ENCODE results near the gene KCNMA1. TPM values are rescaled to one million over a fixed set of nuclear protein-coding genes. Genes with fewer than 3 reads are reported as not detected.

Gene KCNMA1
- total and polyA plus RNA-seq, 2 donors (not counting 1 experiment from before 2014, with no cell fraction given), result 0.82 to 3.1 TPM

DNA sequence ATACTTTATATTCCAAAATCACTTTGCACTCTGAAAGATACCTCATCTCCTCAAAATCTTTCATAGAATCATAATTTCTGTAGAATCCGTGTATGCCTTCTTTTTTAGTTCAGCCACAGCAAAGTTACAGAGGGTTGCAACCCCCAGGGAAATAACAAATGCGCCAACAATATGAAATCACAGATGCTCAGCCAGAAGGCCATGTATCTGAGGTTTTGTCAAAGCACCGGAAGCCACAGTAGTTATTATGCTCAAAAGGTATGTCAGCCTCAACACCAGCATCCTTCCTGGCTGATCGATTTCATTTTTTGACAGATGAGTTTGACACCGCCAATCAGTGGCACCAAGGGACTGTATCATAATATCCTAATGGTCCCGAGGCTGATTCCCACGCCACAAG lies 204.1 kb downstream of the KCNMA1 start:
- POLR2A ChIA-PET, result no interaction called here
- no peaks in the 10 kb centered on the region for H3K36me3 ChIP-seq (replicated peaks in 1 of 2; ENCODE audit: control extremely low read depth in 1 of 2, control insufficient read depth in 1 of 2, extremely low read depth in 1 of 2, insufficient read depth in 2 of 2, low read length in 1 of 2)

DNA sequence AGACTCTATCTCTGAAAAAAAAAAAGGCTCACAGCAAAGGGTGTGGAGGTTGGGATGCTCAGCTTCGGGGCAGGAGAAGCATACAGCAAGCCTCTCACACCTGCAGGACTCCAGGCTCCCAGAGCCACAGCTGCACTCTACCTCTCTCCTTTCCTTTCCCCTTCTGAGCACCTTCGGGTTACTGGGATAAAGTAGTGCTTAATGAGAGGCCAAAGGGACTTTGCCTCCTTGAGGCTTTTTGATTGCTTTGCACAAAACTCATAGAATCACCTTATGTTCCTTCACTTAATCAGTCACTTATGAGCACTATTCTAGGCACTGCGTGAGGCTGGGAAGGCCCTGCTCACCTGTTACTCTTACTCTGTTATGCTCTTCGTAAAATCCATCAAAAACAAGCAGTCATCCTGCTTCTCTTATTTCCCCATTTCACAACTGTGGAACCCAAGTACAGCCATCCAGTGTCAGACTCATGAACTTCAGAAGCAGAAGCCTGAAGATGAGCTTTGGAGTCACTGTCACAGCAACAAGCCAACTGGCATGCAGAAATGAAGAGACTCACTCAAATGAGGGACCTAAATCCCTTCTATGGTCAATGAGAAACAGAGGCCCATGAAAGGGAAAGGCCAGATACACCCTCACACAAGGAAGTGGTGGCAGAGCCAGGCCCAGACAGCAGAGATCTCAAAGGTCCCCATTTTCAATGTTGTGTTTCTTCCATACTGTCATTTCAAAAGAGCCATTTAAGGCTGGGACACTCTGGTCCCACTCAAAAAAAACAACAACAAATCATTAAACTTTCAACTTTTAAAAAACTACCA lies 205.4 kb downstream of the KCNMA1 start:
- no peak for DNase-seq
- H3K4me1 ChIP-seq (ENCODE audit: control insufficient read depth in 2 of 2, insufficient read depth in 2 of 2, low read length in 2 of 2), result no peaks in the 10 kb centered on the region
- WGBS (ENCODE audit: insufficient coverage), result 95% methylated on average over 2 of the region's 4 CpGs
- no peak for TF ChIP-seq EZH2 (IDR thresholded peaks at IDR 0.05; ENCODE audit: borderline replicate concordance, insufficient read depth, low read depth, low read length, poor library complexity, severe bottlenecking)
- TF ChIP-seq, protein P1, sequence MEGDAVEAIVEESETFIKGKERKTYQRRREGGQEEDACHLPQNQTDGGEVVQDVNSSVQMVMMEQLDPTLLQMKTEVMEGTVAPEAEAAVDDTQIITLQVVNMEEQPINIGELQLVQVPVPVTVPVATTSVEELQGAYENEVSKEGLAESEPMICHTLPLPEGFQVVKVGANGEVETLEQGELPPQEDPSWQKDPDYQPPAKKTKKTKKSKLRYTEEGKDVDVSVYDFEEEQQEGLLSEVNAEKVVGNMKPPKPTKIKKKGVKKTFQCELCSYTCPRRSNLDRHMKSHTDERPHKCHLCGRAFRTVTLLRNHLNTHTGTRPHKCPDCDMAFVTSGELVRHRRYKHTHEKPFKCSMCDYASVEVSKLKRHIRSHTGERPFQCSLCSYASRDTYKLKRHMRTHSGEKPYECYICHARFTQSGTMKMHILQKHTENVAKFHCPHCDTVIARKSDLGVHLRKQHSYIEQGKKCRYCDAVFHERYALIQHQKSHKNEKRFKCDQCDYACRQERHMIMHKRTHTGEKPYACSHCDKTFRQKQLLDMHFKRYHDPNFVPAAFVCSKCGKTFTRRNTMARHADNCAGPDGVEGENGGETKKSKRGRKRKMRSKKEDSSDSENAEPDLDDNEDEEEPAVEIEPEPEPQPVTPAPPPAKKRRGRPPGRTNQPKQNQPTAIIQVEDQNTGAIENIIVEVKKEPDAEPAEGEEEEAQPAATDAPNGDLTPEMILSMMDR (IDR thresholded peaks at IDR 0.05), result no peak
- H3K79me2 ChIP-seq (ENCODE audit: control insufficient read depth, insufficient read depth, low read length), result no peaks in the 10 kb centered on the region
- Mint-ChIP-seq H3K27me3 (peaks cover 11% of the 10 kb centered on the region), H3K27ac (no peak overlapping the region), H3K4me3 (no peak overlapping the region), H3K9me3 (ENCODE audit: insufficient read depth) (no peaks in the 10 kb centered on the region), H3K4me1 (no peaks in the 10 kb centered on the region)
- CTCF ChIA-PET, result no interaction called here
- H2AFZ ChIP-seq (ENCODE audit: insufficient read depth, low read depth, low read length, poor library complexity, severe bottlenecking), result no peak overlapping the region
- no peaks in the 10 kb centered on the region for H3K36me3 ChIP-seq (replicated peaks in 1 of 2; ENCODE audit: control extremely low read depth in 1 of 2, control insufficient read depth in 1 of 2, extremely low read depth in 1 of 2, insufficient read depth in 2 of 2, low read length in 1 of 2)
- H3K9me3 ChIP-seq (ENCODE audit: control extremely low read depth in 1 of 3, control insufficient read depth in 2 of 3, insufficient read depth in 1 of 3, low read length in 2 of 3), result no peaks in the 10 kb centered on the region
- no peak overlapping the region for H3K4me3 ChIP-seq (ENCODE audit: control extremely low read depth in 1 of 5, extremely low read depth in 1 of 5, insufficient read depth in 1 of 5, low read depth in 2 of 5, low read length in 4 of 5)
- H3K9ac ChIP-seq (ENCODE audit: low read length), result no peak overlapping the region
- H3K4me2 ChIP-seq (replicated peaks; ENCODE audit: low read depth, low read length, poor library complexity, severe bottlenecking), result no peak overlapping the region
- intact Hi-C loops (cut with micrococcal nuclease), result no loop called here
- no peak overlapping the region for H3K27ac ChIP-seq (ENCODE audit: low read length in 2 of 2)
- POLR2A ChIA-PET, result no interaction called here
- no peaks in the 10 kb centered on the region for H4K20me1 ChIP-seq (ENCODE audit: control insufficient read depth, insufficient read depth, low read length, poor library complexity, severe bottlenecking)
- no peaks in the 10 kb centered on the region for H3K27me3 ChIP-seq (replicated peaks in 1 of 4; ENCODE audit: control extremely low read depth in 1 of 4, control insufficient read depth in 3 of 4, insufficient read depth in 4 of 4, low read length in 3 of 4)
- no peak for ATAC-seq (ENCODE audit: low read depth)

More for the DNA sequence above, 204.1 kb downstream of the KCNMA1 start:
- Histone ChIP-seq H3K4me3 (ENCODE audit: control extremely low read depth in 1 of 5, extremely low read depth in 1 of 5, insufficient read depth in 1 of 5, low read depth in 2 of 5, low read length in 4 of 5) (no peak overlapping the region), H3K27me3 (replicated peaks in 1 of 4; ENCODE audit: control extremely low read depth in 1 of 4, control insufficient read depth in 3 of 4, insufficient read depth in 4 of 4, low read length in 3 of 4) (no peaks in the 10 kb centered on the region), H2AFZ (ENCODE audit: insufficient read depth, low read depth, low read length, poor library complexity, severe bottlenecking) (no peak overlapping the region), H3K9me3 (ENCODE audit: control extremely low read depth in 1 of 3, control insufficient read depth in 2 of 3, insufficient read depth in 1 of 3, low read length in 2 of 3) (no peaks in the 10 kb centered on the region), H3K4me2 (replicated peaks; ENCODE audit: low read depth, low read length, poor library complexity, severe bottlenecking) (no peak overlapping the region), H4K20me1 (ENCODE audit: control insufficient read depth, insufficient read depth, low read length, poor library complexity, severe bottlenecking) (no peaks in the 10 kb centered on the region), H3K79me2 (ENCODE audit: control insufficient read depth, insufficient read depth, low read length) (no peaks in the 10 kb centered on the region), H3K27ac (ENCODE audit: low read length in 2 of 2) (no peak overlapping the region), H3K9ac (ENCODE audit: low read length) (no peak overlapping the region), H3K4me1 (ENCODE audit: control insufficient read depth in 2 of 2, insufficient read depth in 2 of 2, low read length in 2 of 2) (no peaks in the 10 kb centered on the region)
- TF ChIP-seq EZH2 (IDR thresholded peaks at IDR 0.05; ENCODE audit: borderline replicate concordance, insufficient read depth, low read depth, low read length, poor library complexity, severe bottlenecking), result no peak
- TF ChIP-seq, protein P1 (IDR thresholded peaks at IDR 0.05), result no peak
- Mint-ChIP-seq H3K9me3 (ENCODE audit: insufficient read depth) (no peaks in the 10 kb centered on the region), H3K27ac (no peak overlapping the region), H3K27me3 (peaks cover 5% of the 10 kb centered on the region), H3K4me1 (no peaks in the 10 kb centered on the region), H3K4me3 (no peak overlapping the region)
- DNase-seq (no peak), ATAC-seq (ENCODE audit: low read depth) (no peak)
- CTCF ChIA-PET, result no interaction called here
- intact Hi-C loops (cut with micrococcal nuclease), result no loop called here
- WGBS (ENCODE audit: insufficient coverage), result 85% methylated on average over 7 of the region's 7 CpGs

All from B cell (primary cell).